ENCODE measurements around the gene EVA1A.

Gene EVA1A

GRCh38 chr2:75450068-75450467 is 110.7 kb downstream of the EVA1A start:
- Histone ChIP-seq H3K9me3 (ENCODE audit: control insufficient read depth, low read length) (peaks cover 16% of the 10 kb centered on the region), H3K4me3 (ENCODE audit: low read length) (no peak overlapping the region), H3K36me3 (ENCODE audit: control insufficient read depth, insufficient read depth, low read length, severe bottlenecking) (no peaks in the 10 kb centered on the region), H3K27me3 (replicated peaks; ENCODE audit: control insufficient read depth, insufficient read depth, low read length) (no peaks in the 10 kb centered on the region), H3K9ac (ENCODE audit: low read length) (no peak overlapping the region), H3K4me1 (ENCODE audit: control insufficient read depth, insufficient read depth, low read length) (no peaks in the 10 kb centered on the region)
- DNase-seq (ENCODE audit: low read depth) = no peak

- H3K36me3 ChIP-seq (ENCODE audit: control insufficient read depth, insufficient read depth, low read length, severe bottlenecking) = no peaks in the 10 kb centered on the region
- no peaks in the 10 kb centered on the region for H3K27me3 ChIP-seq (replicated peaks; ENCODE audit: control insufficient read depth, insufficient read depth, low read length)
- no peak overlapping the region for H3K9ac ChIP-seq (ENCODE audit: low read length)
- H3K4me3 ChIP-seq (ENCODE audit: low read length) = no peak overlapping the region
- H3K4me1 ChIP-seq (ENCODE audit: control insufficient read depth, insufficient read depth, low read length) = no peaks in the 10 kb centered on the region
- DNase-seq (ENCODE audit: low read depth) = no peak
- H3K9me3 ChIP-seq (ENCODE audit: control insufficient read depth, low read length) = peaks cover 16% of the 10 kb centered on the region
Observed at GRCh38 chr2:75447176-75447575, 113.6 kb downstream of the EVA1A start.
